ENCODE results near the gene AGPAT2. TPM values are rescaled to one million over a fixed set of nuclear protein-coding genes. Genes with fewer than 3 reads are reported as not detected.

The AGPAT2 gene
- total RNA-seq, 1 donor from 2014 or later, result 47.8 TPM

GRCh38 chr9:136690806-136691261 is 3.6 kb upstream of the AGPAT2 start:
- Mint-ChIP-seq H3K27ac (no peak overlapping the region), H3K4me1 (ENCODE audit: unreplicated experiment) (peaks cover 8% of the 10 kb centered on the region), H3K27me3 (no peaks in the 10 kb centered on the region), H3K9me3 (no peaks in the 10 kb centered on the region), H3K4me3 (no peak overlapping the region), H3K36me3 (no peaks in the 10 kb centered on the region)
- no peak for TF ChIP-seq CTCF (conservative IDR thresholded peaks at IDR 0.05)
- DNase-seq (ENCODE audit: extremely low spot score, unreplicated experiment), result no peak

GRCh38 chr9:136690104-136690805 is 3.0 kb upstream of the AGPAT2 start:
- Mint-ChIP-seq H3K4me3 (no peak overlapping the region), H3K4me1 (ENCODE audit: unreplicated experiment) (peaks cover 8% of the 10 kb centered on the region), H3K9me3 (no peaks in the 10 kb centered on the region), H3K36me3 (no peaks in the 10 kb centered on the region), H3K27me3 (no peaks in the 10 kb centered on the region), H3K27ac (no peak overlapping the region)
- TF ChIP-seq CTCF (conservative IDR thresholded peaks at IDR 0.05), result no peak
- DNase-seq (ENCODE audit: extremely low spot score, unreplicated experiment), result no peak

- Mint-ChIP-seq H3K4me3 (peak overlapping the region; percentile 72), H3K27ac (no peak overlapping the region), H3K27me3 (no peaks in the 10 kb centered on the region), H3K36me3 (no peaks in the 10 kb centered on the region), H3K4me1 (ENCODE audit: unreplicated experiment) (peaks cover 8% of the 10 kb centered on the region), H3K9me3 (no peaks in the 10 kb centered on the region)
- TF ChIP-seq CTCF (conservative IDR thresholded peaks at IDR 0.05), result no peak
- no peak for DNase-seq (ENCODE audit: extremely low spot score, unreplicated experiment)
Observed at GRCh38 chr9:136689108-136689460, 1.8 kb upstream of the AGPAT2 start.

- H3K27me3 Mint-ChIP-seq, result no peaks in the 10 kb centered on the region
- TF ChIP-seq CTCF (conservative IDR thresholded peaks at IDR 0.05), result no peak
- no peaks in the 10 kb centered on the region for H3K36me3 Mint-ChIP-seq
- no peaks in the 10 kb centered on the region for H3K9me3 Mint-ChIP-seq
- no peak for DNase-seq (ENCODE audit: extremely low spot score, unreplicated experiment)
- peak overlapping the region; percentile 77 for H3K4me3 Mint-ChIP-seq
- peak overlapping the region; percentile 46 for H3K27ac Mint-ChIP-seq
- peaks cover 8% of the 10 kb centered on the region for H3K4me1 Mint-ChIP-seq (ENCODE audit: unreplicated experiment)
Observed at GRCh38 chr9:136688274-136689107, 1.2 kb upstream of the AGPAT2 start.

GRCh38 chr9:136687721-136688223 is 515 bp upstream of the AGPAT2 start:
- Mint-ChIP-seq H3K9me3 (no peaks in the 10 kb centered on the region), H3K4me1 (ENCODE audit: unreplicated experiment) (peaks cover under 1% of the 10 kb centered on the region), H3K4me3 (peak overlapping the region; percentile 77), H3K27ac (no peak overlapping the region), H3K36me3 (no peaks in the 10 kb centered on the region), H3K27me3 (no peaks in the 10 kb centered on the region)
- no peak for DNase-seq (ENCODE audit: extremely low spot score, unreplicated experiment)
- no peak for TF ChIP-seq CTCF (conservative IDR thresholded peaks at IDR 0.05)
